GM11168 (cell line): ENCODE data around the gene VENTX.

Experiments
- in situ Hi-C: fragments of 300-500 bp; cut with MboI; formaldehyde crosslinking; loops from one replicate; pipeline ENCODE4 v1.12.0; 2022; ENCODE audit warnings: low sequenced_read_pairs; ENCODE audit not compliant: unreplicated experiment

VENTX gene

DNA sequence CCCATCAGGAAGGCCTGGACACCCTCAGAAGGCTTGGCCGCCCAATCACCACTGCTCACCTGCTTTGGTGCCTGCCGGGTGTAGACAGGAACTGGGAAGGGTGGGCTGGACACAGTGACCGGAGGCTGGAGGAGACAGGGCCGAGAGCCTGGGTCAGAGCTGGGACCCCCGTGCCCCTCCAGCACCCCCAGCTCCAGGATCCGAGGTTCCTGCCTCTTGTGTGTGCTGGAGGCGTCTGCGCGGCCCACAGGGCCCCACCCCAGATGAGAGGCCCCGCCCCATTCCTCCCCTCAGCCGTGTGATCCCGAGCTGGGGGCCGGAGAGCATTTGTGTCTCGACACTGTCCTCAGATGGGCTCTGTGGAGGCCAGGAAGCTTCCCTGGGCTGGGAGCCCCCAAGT is 29.6 kb downstream of the VENTX start:
- in situ Hi-C loops: no loop called here

DNA sequence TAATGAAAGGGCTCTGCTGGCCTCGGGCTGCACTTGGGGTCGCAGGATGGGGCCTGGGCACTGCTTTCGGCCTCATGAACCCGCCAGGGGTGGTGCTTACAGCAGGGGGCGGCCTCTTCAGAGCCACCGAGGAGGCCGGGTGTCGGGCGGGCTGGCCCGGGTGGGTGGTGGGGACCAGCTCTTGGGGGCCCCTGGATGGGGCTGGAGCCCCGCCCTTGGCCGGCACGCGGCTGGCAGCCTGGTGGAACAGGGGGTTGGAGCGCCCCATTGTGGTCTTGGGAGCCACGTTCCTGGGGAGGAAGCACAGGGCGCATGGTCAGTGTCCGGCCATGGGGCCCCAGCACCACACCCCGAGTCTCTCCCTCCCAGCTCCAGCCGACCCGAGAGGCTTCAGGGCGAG is 30.2 kb downstream of the VENTX start:
- in situ Hi-C loops: no loop called here

DNA sequence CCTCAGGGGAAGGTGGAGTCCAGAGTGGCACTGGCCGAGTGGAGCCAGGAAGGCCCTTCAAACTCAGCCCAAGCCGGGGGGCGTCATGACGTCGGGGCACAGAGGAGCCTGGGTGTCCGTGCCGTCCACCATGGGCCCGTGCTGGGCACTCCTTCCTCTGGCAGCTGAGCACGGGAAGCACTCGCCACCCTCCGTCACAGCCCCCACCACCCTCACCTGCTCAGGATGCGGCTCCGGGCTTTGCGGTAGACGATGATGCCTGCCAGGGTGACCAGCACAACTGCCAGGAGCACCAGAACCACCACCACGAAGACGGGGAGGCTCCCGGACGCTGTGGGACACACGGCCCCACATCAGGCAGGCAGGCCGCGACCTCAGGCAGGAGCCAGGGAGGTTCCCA is 30.9 kb downstream of the VENTX start:
- in situ Hi-C loops: no loop called here

DNA sequence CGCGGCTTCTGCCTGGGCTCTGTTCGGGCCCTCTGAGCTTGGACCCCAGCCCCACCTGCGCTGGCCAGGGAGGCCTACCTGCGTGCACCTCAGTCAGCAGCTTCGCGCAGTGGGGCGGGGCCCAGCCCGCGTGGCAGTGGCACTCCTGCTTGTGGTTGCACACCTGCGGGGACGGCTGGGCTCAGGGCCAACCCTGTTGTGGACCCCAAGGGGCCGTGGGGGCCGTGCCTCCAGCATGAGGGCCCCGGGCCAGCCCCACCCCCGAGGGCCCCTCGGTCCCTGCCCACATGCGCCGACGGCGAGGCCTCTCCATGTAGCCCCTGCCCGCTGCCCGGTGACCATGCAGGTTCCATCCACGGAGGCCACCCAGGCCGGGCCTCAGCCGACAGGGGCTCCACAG is 31.7 kb downstream of the VENTX start:
- in situ Hi-C loops: no loop called here

DNA sequence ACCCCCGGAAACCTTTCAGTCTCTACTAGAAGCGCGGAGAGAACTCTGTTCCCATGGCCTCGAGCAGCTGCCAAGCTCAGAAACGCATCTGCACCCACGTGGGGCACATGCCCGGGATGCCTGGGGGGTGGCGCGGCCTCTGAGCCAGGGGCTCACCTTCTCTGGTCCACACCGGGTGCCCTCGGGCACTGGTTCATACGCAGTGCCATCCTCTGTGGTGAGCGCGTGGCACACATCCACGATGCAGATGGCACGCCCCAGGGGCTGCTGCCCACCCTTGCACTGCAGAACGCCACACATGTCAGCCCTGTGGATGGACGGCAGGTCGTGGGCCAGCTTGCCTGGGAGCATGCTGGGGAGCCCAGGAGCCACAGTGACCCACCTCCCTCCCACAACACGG is 32.5 kb downstream of the VENTX start:
- in situ Hi-C loops: no loop called here

DNA sequence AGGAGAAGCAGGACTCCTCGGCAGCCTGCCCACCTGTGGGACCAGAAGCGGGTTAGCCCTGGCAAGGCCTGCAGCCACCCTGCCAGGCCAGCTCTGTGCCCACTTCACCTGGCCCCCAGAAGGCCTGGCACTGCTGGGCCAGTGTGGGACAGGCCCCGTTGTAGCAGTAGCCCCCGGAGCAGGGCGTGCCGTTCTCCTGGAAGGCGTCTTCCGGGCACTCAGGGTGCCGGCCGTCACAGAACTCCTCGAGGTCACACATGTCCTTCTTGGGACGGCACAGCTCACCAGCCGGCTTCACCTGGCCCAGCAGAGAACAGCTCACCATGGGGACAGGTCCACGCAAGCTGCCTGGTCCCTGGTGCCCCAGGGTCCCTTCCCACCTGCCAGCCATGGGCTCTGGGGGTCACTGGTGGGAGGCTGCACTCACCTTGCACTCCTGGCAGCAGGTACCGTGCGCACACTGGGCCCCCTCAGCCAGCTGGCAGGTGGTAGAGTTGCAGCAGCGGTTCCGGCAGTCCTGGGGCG is 33.2 kb downstream of the VENTX start:
- in situ Hi-C loops: no loop called here

DNA sequence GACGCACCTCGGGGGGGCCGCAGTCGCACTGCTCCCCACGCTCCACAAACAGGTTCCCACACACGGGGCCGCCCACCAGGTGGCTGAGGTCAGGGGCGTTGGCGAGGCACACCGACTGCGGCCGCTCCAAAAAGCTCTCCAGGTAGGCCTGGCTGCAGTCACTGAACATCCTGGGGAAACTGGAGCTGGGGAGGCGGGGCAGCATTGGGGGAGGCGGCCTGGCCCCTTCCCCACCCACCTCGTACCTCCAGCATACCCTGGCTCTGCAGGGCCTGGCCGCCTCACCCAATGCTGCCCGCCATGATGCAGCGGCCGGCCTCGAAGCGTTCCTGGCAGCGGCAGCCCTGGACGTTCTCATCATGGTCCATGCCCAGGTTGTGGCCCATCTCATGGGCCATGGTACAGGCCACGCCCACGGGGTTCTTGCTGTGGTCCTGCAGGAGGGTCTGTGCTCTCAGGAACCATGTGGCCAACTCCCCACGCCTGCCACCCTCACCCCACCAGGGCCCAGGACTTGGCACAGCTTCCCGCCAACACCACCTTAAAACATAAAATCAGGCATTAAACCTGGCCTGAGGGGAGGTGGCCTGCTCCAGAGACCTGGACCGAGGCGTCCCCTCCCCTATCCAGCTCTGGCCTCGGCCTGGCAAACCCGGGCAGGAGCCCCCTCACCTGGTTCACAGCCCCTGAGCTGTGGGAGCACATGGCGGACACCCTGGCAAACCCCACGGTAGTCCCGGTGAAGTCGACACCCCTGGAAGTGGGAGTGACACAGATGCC is 34.1 kb downstream of the VENTX start:
- in situ Hi-C loops: no loop called here

DNA sequence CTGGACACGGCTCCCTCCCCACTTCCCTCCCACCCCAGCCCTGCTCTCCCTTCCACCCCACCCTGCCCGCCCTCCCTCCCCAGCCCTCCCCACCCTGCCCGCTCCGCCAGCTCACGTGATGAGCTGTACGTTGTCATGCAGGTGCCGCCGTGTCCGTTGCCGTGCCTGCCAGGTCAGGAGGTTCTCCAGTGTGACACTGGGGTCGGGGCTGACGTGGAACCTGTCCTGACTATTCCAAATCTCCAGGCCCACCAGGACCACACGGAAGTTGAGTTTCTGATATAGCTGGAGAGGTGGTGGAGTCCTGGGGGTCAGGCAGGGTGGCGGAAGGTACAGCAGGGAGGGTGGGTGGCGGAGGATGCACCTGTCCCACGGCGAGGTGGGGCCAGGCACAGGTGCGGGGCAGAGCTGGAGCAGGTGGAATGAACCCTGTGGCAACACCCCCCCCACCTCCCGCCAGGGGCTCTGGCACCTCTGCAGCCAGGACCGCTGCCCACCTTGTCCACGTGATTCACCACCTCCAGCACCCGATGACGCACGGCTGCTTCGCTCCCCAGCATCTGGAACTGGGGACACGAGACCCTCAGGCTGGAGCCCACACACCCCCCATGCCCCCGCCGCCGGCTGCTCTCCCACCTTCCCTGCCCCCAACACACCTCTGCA is 34.8 kb downstream of the VENTX start:
- in situ Hi-C loops: no loop called here

DNA sequence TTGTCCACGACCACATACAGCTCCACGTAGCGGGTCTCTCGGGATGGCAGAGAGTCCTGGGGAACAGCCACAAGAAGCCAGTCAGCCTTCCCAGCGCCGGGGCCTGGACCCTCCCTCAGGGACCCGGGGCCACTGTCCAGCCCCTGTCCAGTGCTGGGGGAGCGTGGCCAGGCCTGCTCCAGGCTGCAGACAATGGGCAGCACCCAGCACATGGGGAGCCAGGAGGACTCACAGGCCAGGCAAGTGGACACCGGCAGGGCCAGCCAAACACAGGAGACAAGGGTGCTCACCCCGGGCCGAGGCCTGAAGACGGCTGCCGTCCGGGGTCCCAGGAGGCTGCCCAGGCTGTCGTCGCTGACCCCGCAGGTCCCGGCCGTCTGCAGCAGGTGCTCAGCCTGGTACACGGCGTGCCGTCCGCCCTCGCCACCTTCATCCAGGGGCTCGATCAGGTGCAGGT is 35.3 kb downstream of the VENTX start:
- in situ Hi-C loops: no loop called here

DNA sequence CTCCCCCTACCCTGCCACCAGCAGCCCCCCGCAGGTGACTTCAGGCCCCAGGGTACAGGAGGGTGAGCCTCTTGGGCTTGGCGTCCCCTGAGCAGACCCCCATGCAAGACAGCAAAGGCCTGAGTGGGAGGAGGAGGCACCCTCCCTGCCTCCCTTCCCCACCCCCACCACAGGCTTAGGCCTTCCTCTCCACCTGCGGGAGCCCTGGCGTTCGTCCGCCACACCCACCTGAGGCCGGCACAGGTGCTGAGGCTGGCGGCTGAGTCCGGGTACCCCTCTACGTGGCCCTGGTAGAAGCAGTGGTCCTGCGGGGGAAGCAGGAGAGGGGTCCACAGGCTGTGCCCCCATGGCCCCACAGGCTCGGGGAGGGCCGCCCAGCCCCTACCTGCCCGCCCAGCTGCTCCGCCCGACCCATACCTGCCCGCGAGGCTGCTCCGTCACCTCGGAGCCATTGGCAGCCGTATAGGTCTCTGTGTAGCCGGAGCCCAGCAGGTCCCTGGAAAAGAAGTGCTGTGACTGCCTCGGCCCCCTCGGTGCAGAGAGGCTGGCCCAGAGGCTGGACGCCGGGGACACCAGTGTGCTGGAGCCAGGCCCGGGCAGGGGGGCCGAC is 36.0 kb downstream of the VENTX start:
- in situ Hi-C loops: no loop called here

DNA sequence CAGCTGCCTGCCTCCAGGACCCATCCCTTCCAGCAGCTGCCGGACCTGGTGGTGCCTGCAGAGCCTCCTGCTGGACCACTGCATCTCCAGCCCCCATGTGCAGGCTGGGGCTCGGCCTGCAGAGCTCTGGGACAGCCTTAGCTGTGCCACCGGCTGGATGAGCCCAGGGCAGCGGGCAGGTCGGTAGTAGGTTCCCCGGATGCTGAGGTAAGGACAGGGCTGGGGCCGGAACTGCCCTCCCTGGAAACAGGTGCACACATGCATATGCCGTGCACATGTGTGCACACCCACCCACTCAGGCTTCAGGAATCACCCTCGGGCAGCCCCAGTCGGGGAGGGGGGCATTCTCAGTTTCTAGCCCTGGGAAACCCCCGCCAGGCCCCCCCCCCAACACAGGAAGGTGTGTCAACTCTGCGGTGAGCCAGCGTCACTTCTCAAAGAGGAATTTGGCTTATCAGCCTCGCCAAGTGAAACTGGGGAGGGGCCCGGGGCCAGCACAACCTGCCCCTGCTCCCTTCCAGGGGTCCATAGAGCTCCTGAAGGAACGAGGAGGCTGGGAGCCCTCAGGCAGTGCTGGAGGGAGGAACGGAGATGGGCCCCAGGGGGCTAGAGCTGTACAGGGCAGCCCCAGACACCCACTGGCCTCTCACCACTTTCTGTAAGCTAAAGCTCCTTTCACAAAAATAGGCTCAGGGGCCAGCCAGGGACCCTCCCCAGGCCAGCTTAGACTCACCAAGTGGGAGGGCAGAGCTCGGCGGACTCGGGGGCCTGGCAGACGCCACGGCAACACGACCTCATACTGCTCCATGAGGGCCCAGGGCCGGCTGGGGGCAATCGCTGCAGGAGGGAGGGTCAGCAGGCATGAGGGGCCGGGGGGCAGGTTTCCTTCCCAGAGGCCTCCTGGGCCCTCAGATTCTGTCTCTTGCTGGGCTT is 37.4 kb downstream of the VENTX start:
- in situ Hi-C loops: no loop called here

DNA sequence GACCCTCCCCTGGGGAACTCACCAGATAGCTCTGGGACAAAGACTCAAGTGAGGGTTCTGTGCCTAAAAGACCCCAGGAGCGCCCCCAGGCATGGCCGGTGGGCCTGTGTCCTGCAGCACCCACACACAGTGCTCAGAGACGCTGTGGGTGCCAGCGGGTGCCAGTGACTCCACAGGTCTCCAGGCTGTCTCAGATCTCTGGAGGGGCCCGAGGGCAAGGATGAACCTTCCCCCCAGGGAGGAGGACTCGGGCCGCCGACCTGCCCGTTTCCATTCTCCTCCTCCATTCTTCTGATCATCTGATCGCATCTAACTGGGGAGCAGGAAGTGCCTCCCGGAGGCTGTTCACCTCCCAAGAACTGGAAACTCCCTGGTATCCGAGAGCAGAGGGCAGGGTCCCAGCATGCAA is 38.0 kb downstream of the VENTX start:
- in situ Hi-C loops: no loop called here

DNA sequence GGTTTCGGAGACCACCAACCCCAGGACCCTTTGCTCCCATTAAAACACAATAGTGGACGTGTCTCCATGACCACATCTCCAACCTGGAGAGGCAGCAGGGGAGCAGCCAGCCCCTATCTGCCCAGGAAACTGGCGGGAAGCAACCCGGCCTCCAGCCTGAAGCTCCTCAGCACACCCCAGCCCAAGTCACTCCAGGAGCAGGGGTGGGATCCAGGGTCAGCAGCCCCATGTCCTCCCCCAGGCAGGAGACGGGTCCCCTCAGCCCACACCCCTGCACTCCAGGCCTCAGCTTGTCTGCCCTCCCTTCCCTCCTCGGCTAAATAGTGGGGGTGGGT is 38.4 kb downstream of the VENTX start:
- in situ Hi-C loops: no loop called here

DNA sequence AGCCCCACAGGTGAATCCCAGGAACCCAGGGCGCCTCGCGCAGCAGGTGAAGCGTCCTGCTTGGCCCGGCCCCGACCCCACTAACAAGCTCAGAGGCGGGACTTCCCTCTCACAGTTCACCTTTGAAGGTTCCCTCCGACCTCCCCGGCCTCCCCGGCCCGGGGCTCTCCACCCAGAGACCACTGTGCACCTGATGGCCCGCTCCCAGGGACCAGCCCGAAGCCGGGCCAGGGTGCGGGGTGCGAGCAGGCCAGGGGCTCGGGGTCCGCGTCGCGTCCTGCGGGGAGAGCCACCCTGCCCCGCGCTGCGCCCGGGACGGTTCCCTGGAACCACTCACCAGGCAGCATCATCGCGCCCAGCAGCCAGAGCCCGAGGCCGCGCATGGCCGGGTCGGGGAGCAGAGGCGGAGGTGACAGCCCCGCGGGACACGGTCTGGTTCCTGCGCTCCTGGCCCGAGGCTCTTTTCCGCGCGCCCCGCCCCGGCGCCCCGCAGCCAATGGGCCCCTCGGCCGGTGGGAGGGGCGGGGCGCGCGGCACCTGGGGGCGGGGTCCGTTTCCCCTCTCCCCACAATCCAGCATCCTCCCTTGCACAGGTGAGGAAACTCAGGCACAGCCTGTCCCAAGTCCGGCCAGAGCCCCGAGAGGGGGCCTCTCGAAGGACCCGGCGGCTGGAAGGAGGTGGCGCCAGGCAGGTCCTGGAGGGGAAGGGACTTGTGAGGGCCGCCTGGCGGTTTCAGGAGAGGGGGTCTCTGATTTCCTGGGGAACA is 39.0 kb downstream of the VENTX start, which contains the start of gene ADAM8:
Gene ADAM8, minus strand, starts transcription at position 434 of the 767 bp plus-strand sequence. Its CDS starts 51 bp downstream, at position 383.
- in situ Hi-C loops: no loop called here

DNA sequence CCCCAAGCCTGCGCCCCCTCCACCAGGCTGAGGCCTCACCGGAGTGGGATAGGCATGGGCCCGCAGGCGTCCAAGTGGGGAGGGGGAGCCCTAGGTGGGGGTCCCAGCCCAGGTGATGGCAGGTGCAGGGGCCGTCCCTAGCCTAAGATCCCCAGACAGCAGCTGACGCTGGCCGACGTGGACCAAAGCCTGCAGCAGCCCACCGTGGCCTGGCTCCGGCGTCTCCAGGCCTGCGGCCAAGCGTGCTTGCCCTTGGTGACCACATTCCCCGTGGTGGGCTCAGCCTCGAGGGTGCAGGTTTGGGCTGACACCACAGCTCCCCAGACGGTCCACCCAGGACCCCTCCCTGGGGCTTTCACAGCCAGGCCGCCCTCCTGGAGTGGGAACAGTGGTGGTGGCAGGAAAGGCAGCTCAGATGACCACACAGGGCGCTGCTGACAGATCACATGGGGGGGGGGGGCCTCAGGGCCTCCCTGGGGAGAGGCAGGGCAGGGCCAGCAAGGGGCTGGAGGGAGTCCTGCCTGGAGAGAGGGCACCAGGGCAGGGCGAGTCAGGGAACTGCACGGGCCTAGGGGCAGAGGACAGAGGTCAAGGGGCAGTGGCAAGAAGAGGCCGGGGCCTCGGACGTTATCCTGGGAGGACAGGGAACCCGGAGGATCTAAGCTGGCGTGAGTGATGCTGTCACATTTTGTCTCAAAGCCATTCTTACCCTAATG is 39.8 kb downstream of the VENTX start:
- in situ Hi-C loops: no loop called here

DNA sequence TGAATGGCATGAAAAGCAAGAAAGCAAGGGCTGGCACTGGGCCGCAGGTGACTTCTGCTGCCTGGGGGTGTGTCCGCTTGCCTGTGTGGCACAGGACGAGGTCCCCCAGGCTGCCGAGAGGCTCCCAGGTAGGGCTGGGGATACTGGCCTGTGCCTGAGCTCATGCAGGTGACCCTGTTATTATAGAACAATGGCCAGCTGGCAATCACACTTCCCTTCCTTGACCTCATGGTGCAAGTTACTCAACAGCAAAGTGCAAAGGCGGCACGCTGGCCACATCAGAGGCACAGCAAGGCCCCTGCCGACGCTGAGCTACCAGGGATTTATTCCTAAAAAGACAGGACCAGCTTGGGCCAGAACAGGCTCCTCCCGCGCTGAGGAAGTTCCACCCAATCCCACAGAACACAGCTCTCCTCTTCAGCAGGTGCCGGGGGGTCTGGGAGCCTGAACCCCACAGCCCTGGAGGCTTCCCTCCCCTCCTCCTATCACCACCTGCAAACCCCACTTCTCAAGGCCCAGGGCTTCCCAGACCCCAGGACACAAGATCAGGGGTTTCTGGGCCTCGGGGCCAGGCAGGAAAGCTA is 40.4 kb downstream of the VENTX start:
- in situ Hi-C loops: no loop called here

DNA sequence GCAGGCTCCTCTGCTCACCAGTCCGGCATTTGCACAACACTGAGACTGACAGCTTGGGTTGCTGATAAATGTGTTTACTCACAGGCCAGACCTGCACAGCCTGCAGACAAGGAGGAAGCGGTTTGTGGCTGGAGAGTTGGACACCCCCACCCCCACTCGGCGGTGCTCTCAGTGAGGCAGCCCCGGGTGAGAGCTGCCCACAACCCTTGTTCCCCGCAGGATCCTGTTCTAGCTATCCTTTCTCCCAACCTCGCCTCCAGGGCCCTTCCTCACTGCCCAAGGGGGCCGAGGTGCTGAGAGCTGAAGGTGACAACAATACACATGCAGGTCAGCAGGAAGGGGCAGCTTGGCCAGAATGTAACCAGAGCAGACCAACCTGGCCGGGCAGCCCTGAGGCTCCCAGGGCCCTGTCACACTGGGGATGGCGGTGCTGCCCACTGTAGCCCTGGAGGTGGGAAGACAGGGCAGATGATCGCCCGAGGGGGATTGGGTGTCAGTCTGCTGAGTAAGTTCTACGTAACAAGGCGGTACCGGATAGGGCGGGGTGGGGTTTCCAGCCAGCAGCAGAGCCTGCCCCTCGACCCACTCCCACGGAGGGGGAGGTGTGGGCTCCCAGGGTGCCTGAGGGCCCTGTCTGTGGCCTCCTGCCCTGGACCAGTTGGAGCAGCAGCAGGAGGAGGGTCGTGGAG is 41.1 kb downstream of the VENTX start:
- in situ Hi-C loops: no loop called here
